GOT3 (cell line): ENCODE results near the gene SUGP1.

Experiments
- DNase-seq: peaks from one replicate; lab custom pipeline; 2025; ENCODE audit warnings: mixed read lengths; lab: John Stamatoyannopoulos, UW

The SUGP1 gene

GRCh38 chr19:19303411-19303810, 16.9 kb downstream of the SUGP1 start:
- no peak for DNase-seq

- DNase-seq: no peak
These were observed 19.7 kb downstream of the SUGP1 start for GRCh38 chr19:19300613-19301012.

DNA sequence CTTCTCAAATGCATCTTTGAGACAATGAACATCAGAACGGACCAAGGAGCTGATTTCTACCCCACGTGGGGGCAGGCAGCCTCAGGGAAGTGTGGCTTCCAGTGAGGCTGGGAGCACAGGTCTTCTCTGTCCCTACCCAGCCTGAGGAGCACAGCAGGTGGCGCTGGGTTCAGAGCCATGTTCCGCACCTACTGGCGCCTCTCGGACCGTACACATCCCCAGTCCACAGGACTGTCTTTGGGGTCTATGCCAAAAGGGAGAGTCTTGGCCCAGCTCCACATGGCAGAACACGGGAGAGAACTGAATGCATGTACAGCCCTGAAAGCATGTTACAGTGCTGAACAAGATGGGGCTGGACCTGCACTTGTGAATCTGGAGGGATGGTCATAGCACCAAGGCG, 22.6 kb downstream of the SUGP1 start:
- no peak for DNase-seq

GRCh38 chr19:19296953-19297689, 23.2 kb downstream of the SUGP1 start:
- no peak for DNase-seq

DNA sequence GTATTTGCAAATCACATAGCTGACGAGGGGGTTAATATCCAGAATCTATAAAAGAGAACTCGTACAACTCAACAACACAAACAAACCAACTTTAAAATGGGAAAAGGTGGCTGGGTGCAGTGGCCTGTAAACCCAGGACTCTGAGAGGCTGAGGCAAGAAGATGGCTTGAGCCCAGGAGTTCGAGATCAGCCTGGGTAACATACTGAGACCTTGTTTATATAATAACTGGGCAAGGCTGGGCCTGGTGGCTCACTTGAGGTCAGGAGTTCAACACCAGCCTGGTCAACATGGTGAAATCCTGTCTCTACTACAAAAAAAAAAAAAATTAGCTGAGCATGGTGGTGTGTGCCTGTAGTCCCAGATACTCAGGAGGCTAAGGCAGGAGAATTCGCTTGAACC, 25.4 kb downstream of the SUGP1 start:
- no peak for DNase-seq

DNA sequence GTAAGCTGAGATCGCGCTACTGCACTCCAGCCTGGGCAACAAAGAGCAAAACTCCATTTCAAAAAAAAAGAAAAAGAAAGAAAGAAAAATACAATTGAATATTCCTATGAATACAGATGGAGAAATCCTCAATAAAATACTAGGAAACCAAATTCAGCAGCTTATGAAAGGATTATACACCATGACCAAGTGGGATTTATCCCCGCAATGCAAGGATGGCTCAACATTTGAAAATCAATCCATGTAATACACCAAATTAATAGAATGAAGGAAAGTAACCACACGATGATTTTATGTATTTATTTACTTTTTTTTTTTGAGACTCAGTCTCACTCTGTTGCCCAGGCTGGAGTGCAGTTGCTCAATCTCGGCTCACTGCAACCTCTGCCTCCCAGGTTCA, 27.7 kb downstream of the SUGP1 start:
- DNase-seq: no peak

DNA sequence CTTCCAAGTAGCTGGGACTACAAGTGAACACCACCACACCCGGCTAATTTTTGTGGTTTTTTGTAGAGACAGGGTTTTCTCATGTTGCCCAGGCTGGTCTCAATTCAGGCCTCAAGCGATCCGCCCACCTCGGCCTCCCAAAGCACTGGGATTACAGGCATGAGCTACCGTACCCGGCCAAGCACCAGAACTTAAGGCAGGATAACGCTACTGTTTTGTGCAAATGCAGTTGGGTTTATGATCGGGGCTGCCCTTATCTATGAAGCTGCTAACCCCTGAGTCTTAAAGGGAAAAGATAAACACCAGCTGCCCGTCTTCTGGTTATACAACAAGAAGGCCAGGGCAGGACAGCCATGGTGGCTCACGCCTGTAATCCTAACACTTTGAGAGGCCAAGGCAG, 34.6 kb downstream of the SUGP1 start:
- DNase-seq: no peak

DNA sequence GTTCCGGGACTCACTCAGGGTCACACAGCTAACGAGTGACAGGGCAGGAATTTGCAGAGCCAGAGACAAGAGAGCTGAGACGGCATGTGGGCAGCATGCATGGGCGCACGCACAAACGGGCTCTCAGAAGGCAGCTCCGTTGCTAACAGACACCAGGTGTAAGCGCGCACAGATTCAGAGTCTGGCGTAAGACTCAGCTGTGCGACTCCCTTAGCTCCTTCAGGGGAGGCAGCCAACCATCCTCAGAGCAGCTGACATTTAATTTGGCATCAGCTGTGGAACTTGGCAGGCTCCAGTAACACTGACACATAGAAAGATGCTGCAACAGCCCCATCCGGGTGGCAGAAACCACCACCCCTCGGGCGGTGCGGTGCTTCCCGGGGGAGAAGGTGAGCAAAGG, 39.7 kb downstream of the SUGP1 start:
- no peak for DNase-seq

DNA sequence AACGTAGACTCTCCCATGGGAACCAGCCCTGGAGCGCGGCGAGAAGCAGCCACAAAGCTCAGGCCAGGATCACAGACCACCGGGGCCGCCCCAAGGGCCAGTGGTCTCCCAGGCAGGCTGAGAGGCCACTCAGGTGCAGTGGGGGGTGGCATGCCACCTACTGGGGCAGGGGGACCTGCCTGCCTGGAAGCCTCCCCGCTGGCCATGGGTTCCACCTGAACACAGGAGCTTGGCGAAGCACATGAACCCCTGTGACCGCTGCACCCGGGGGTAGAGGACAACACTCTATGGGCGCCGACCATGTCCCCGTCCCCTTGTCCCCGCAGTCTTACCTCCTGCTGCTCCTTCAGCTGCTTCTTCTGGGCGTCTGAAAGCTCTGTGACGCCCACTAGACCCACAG, 40.5 kb downstream of the SUGP1 start:
- DNase-seq: no peak

DNA sequence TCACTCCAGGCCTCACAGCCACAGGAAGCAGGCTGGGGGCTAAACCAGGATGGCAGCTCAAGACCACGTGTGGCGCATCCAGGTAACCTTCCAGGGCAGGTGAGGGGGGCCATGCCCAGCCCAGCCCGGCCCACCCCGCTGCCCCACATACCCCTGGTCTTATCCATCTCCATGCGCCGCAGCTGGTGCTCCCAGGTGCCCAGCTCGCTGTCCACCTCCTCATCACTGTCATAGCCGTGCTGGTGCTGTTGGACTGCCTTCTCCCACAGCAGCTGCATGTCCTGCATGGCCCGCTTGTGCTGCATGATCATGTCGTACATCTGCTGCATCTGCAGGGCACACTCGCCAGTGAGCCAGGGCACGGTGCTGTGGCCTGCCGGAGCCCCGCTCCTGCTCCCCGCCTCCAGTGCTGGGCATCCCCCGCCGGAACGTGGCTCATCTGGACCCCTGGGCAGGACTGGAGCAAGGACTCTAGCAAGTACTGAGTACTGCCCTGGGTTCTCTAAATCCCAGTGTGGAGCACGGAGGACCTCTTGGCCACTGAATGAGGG, 41.2 kb downstream of the SUGP1 start:
- no peak for DNase-seq

DNA sequence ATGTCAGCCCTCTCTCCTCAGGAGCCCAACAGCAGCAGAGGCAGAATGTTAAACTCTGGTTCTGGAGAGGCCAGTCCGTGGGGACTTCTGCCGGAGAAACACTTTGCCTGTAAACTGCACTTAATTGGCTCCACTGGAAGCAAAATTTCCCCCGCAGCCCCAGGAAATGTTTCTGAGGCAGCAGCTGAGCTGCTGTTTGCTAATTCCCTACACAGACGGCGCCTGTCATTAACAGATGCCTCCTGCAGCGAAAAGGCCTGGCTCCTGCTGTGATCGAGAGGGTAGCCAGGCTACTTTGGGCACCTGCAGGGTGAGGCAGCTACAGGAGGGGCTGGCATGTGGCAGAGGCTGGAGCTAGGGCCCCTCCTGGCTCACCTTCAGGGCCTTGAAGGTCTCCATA, 42.0 kb downstream of the SUGP1 start:
- DNase-seq: no peak

DNA sequence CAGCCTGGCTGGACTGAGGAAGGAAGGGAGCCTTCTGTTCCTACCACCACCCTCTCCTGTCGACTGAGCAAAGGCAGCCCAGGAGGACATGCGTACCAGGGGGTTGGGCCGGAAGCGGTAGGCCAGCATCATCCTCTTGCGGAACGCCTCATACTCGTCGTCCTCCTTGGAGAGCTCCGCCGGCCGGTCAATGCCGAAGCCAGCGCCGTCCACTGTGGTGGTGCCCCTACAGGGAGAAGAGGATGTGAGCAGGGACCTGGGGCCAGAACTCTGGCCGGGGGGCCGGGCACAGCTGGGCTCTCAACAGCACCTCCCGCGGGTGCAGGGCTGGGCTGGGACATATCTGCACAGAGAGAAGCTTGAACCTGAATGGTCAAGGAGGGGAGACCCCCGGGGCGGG, 43.5 kb downstream of the SUGP1 start:
- DNase-seq: no peak

GRCh38 chr19:19276386-19276785, 43.9 kb downstream of the SUGP1 start:
- DNase-seq: no peak

DNA sequence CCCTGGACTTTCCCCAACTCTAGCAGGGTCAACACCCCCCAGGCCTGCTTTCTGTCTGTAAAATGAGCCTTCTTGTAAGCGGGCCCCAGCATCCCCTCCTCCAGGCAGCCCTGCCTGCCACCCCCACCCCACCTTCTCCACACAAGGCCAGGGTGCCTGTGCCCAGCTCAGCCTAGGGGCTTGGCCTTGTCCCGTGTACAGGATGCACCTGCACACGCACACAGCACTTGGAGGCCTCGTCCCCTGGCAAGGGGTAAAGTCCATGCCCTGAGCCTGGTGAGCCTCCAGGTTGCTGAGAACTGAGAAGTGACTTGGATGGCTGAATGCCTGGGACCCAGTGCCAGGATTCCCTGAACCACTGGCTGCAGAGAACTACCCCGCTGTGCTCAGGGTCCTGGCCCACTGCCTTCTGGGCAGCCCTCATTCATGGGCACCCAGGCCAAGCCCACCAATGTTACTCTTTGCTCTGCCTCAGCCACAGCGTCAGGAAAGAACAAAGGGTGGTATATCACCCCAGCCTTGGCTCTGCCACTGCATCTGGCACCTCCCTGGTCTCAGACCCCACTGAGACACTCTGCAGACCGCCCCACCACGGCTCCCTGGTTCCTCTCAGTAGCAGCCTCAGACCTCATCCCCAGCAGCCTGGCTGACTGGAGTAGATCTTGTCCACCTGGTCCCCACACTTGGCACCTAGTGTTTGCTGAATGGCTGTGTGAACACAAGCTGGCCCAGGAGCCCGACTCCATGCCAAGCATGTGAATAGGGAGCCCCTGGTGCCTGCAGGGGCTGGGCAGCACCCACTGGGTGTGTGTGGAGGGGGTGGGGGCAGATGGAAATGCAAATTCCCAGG, 45.4 kb downstream of the SUGP1 start:
- no peak for DNase-seq

- DNase-seq: no peak
These were observed 46.2 kb downstream of the SUGP1 start for GRCh38 chr19:19274146-19274545.

DNA sequence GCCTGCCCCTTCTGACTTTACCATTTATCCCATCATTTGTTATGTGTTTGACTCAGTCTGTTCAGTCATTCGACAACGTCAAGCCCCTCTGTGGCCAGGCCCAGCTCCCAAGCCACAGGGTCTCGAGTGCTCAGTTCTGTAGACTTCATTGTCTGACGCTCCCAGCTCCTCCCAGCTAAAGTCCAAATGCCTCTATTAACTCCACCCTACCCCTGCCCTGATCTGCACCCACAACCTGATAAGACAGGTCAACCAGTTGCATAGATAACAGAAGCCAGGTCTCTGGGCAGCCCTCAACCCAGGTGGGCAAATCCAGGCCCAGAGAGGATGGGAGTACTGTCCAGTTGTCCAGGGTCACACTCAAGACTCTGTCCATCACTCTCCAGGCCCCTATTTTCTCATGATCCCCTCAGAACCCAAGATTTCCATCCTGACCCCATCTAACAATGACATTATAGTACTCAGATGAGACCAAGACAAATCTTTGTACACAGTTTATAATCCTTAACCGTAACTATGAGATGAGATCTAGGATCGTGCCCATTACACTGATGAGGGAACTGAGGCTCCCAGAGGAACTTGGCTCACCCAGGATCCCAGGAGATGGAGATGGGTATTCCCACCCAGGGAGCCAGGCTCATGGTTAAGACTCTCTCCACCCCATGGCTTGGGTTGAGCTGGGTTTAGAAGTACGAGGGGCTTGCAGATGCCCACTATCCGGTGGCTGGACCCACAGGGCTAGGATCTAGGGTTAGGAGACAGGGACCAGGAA, 48.3 kb downstream of the SUGP1 start:
- no peak for DNase-seq

DNA sequence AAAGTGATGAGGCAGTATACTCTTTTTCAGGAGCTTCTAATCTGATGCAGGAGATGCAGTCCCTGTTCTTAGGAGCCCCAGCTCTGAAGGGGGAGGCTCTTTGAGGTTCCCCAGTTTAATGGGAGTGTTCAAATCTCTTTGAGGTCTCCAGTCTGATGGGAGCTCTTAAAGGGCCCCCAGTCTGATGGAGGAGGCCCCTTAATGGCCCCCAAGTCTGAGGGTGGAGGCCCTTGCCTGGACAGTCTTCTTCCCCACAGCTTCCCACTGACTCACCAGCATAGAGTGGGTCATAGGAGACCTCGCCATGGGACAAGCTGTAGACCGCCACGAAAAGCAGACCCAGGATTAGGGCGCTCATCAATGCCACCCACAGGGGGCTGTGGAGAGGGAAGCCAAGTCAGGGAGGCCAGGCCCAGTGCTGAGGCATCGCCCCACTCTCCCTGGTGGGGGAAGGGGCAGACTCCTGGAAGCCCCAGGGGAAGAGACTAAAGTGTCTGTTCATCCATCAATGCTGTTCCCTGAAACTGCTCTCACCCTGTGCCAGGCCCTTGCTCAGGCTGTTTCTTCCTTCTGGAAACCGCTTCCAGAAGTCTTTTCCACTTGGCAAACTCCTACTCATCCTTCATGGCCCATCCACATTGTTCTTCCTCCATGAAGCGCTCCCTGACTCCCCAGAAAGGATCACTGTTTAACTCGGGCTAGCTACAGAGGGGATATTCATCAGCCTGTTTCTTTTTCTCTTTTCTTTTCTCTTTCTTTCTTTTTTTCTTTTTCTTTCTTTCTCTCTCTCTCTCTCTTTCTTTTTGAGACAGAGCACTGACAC, 49.3 kb downstream of the SUGP1 start:
- no peak for DNase-seq

- DNase-seq: no peak
These were observed 50.2 kb downstream of the SUGP1 start for GRCh38 chr19:19269952-19270694.

- DNase-seq: no peak
These were observed 51.6 kb downstream of the SUGP1 start for GRCh38 chr19:19268453-19269385.

DNA sequence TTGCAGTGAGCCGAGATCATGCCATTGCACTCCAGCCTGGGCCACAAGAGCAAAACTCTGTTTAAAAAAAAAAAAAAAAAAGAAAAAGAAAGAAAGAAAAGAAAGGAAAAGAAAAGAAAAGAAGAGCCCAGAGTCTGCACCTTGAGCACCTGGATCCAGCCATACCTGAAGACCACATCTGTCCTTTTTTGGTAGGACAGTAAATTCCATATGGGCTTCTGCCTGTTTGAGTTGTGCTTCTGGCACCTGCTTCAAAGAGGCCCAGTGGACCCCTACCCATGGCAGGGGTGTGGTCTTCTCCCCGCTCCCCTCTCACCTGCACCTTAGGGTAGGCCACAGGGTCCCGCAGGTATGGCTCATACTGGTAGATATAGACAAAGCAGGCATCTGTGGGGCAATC, 53.0 kb downstream of the SUGP1 start:
- DNase-seq: no peak
